ENCODE measurements around the gene TESMIN.

The TESMIN gene

DNA sequence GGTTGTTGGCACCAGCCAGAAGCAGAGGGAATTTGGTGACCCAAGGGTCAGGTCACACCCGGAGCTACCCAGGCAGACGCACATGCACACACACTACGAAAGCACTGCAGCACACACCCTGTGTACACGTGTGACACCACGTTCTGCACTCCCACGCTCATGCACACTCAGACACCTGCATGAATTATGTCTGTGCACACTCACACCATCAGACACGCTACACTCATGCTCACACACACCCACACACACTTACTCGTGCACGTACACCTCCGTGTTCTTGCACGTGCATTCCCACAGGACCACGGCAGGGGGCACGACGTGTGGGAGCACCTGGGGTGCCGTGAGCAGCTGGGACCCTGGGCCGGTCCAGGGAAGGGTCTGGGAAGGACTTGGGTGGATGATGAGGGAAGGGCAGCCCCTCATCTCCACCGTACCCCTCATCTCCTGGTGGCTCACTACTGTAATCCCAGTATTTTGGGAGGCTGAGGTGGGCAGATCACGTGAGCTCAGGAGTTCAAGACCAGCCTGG lies 87.8 kb downstream of the TESMIN start:
- TF ChIP-seq, protein P1, sequence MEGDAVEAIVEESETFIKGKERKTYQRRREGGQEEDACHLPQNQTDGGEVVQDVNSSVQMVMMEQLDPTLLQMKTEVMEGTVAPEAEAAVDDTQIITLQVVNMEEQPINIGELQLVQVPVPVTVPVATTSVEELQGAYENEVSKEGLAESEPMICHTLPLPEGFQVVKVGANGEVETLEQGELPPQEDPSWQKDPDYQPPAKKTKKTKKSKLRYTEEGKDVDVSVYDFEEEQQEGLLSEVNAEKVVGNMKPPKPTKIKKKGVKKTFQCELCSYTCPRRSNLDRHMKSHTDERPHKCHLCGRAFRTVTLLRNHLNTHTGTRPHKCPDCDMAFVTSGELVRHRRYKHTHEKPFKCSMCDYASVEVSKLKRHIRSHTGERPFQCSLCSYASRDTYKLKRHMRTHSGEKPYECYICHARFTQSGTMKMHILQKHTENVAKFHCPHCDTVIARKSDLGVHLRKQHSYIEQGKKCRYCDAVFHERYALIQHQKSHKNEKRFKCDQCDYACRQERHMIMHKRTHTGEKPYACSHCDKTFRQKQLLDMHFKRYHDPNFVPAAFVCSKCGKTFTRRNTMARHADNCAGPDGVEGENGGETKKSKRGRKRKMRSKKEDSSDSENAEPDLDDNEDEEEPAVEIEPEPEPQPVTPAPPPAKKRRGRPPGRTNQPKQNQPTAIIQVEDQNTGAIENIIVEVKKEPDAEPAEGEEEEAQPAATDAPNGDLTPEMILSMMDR (IDR thresholded peaks at IDR 0.05; ENCODE audit: insufficient read depth, missing control alignments): no peak
- no peak for DNase-seq (ENCODE audit: insufficient read length, low spot score)
- no peak for FAIRE-seq

GRCh38 chr11:68661697-68662603 lies 89.4 kb downstream of the TESMIN start:
- TF ChIP-seq, protein P1 (IDR thresholded peaks at IDR 0.05; ENCODE audit: insufficient read depth, missing control alignments): no peak
- FAIRE-seq (no peak), DNase-seq (ENCODE audit: insufficient read length, low spot score) (no peak)

DNA sequence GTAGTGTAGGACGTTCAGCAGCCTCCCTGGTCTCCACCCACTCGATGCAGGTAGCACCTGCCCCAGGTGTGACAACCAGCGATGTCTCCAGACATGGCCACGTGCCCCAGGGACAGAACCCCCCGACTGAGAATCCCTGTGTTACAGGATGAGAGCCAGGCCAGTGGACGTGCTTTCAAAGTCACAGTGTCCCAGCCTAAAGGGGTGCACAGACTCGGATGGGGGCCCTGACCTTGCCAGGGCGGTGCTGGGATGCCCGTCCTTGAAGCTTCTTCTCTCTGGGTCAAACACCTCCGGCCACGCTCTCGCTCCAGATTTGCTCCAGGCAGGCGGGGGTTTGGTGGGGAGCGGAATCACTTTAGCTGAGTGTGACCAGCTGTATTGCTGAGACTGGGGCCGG lies 90.3 kb downstream of the TESMIN start:
- DNase-seq (ENCODE audit: insufficient read length, low spot score) (no peak), FAIRE-seq (no peak)
- TF ChIP-seq, protein P1 (IDR thresholded peaks at IDR 0.05; ENCODE audit: insufficient read depth, missing control alignments): no peak

DNA sequence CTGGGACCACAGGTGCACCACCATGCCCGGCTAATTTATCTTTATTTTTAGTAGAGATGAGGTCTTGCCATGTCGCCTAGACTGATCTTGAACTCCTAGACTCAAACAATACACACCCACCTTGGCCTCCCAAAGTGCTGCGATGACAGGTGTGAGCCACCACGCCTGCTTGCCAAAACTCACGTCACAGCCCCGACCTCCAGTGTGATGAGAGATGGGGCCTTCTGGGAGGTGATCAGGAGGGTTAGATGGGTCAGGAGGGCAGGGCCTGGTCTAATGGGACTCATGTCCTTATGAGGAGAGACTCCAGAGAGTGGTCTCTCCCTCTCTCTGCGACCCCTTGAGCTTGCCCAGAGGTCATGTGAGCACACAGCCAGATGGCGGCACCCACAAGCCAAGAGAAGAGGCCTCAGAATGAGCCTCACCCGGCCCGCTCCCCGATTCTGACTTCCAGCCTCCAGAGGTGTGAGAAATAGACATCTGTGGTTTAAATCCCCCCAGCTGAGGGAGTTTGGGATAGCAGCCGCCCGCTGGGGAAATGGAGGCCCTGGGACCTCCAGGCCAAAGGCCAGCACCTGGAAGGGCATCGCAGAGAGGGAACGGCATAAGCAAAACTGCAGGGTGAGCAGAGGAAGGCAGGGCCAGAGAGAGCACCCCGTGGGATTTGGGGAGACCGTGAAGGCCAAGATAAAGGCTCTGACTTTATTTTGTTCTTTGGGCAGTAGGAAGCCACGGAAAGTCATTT lies 91.1 kb downstream of the TESMIN start:
- FAIRE-seq: no peak
- TF ChIP-seq, protein P1 (IDR thresholded peaks at IDR 0.05; ENCODE audit: insufficient read depth, missing control alignments): no peak
- no peak for DNase-seq (ENCODE audit: insufficient read length, low spot score)

DNA sequence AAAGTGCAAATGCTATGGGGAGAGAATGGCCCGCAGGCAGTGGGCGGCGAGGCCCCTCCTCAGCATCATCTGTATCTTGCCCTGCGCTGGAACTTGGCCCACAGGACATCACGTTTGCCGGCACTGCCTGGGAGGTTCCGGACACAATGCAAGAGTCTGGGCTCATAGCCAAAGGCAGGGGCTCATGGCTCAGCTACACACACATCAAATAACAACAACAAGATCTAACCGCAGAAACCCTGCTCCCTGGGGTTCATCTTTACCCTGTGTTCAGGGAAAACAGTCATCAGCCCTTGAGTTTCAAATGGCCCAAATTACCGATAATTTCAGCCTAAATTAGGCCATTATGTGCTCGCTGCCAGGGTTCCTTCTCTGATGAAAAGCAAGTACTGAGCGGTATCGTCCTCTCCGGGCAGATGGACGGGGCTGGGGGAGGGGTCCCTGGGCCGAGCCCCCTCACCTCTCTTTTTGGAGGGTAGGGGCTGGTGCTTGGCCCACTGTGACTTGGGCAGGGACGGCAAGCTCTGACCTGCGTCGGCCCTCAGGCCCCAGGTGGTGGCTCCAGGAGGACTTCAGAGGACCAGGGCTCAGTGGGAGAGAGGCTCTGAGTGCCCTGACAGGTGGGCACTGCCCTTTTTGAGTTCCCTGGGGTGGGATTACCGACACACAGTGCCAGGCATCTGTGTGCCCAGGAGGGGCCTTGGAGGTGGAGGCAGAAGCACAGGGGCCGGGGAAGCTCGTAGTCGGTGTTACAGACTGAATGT lies 92.0 kb downstream of the TESMIN start:
- DNase-seq (ENCODE audit: insufficient read length, low spot score): no peak
- no peak for FAIRE-seq
- TF ChIP-seq, protein P1 (IDR thresholded peaks at IDR 0.05; ENCODE audit: insufficient read depth, missing control alignments): no peak

DNA sequence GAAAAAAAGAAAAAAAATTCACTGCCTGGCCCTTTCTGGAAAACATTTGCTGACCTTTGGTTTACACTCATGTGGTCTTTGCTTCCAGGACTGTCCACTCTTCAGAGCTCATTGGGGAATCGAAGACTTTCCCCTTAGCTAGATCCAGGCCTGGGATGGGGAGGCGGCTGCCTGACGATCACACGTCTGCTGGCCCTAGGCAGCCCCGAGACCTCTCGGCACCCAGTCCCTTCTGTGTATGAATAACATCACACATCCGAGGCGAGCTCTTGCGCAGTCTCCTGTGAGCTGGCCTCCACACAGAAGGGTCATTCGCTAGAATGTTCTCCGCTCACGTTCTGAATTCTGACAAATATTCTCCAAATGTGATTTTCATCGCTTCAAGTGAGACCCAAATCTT lies 92.7 kb downstream of the TESMIN start:
- TF ChIP-seq, protein P1 (IDR thresholded peaks at IDR 0.05; ENCODE audit: insufficient read depth, missing control alignments): no peak
- FAIRE-seq: no peak
- DNase-seq (ENCODE audit: insufficient read length, low spot score): no peak

Measured in D721Med (cell line).